ENCODE measurements around the gene CREB3L2.
"Not testable (repeated sequence)": the region's sequence is repeated elsewhere in the genome, so short reads cannot be mapped to it uniquely, and the experiment has no call there.

CREB3L2 gene

DNA sequence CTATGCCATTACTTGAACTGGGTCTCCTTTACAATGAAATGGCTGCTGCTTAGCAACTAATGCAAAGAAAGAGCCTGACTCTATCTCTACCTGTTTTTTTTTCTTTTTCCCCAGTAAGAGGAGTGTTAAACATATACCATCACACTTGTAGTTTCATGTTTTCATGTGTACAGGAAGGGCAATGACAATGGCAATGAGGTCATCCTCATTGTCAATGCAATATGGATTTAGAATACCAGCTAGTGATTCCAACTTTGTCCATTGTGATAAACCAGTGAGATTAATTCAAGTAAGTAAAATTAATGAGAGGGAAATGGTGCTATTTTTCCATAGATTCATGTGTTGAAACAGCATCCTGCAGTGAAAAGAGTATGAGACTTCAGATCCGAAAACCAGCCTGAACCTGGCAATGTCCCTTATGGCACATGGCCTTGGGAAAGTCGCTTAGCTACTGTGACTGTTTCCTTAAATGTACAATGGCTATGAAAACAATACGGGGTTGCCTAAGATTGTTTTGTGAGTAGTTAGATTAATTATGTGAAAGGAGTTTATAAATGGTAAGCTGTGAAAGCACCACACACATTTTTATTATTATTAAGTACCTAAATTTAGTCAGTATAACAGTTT lies 166.3 kb downstream of the CREB3L2 start:
- no peak for DNase-seq (ENCODE audit: low spot score)

DNA sequence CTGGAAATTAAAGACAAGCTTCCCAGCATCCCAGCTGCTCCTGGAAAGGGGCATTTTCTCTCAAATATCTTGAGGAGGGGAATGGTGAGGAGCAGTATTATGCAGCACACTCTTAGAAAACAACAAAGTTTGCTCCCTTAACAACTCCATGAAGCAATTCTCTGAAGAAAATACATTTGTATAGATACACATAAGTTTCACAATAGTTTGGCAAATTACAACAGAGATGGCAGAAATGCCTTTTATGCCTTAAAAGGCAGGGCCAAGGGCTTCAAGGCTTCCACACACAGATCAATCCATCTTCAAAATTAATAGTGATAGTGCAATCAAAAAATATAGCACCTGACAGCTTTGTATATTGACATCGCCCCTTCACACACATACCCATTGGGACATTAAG lies 167.3 kb downstream of the CREB3L2 start:
- DNase-seq (ENCODE audit: low spot score), result no peak

- not testable (repeated sequence) for DNase-seq (ENCODE audit: low spot score)
Observed at GRCh38 chr7:137832990-137833389, 168.9 kb downstream of the CREB3L2 start.

- no peak for DNase-seq (ENCODE audit: low spot score)
Observed at GRCh38 chr7:137832382-137832781, 169.5 kb downstream of the CREB3L2 start.

- not testable (repeated sequence) for DNase-seq (ENCODE audit: low spot score)
Observed at GRCh38 chr7:137831555-137831954, 170.3 kb downstream of the CREB3L2 start.

DNA sequence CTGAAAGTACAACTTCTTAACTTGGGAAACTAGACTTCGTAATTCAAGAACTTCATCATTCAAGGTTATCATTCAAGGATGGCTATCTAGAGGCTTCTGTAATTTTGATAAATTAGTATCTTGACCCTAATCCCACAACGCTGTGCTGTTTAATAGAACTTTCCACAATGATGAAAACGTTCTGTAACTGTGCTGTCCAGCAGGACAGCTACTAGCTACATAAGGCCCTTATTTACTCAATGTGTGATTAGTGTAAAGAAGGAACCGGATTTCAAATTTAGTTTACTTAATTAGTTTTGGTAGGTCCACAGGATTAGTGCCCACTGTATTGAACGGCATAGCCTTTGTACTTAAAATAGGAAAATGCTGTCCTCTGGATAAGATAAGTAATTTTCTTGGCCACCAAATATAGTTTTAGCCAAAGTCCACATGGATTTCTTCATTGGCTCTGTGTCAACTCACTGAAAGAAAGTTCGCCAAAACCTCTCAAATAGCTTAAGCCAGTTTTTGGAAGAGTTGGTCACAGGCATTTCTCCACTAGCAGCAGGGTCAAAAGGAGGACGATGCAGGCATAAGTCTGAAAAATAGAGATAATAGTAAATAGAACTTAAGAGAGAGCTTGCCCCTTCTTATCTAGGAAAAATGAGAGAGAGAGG lies 172.4 kb downstream of the CREB3L2 start:
- no peak for DNase-seq (ENCODE audit: low spot score)

DNA sequence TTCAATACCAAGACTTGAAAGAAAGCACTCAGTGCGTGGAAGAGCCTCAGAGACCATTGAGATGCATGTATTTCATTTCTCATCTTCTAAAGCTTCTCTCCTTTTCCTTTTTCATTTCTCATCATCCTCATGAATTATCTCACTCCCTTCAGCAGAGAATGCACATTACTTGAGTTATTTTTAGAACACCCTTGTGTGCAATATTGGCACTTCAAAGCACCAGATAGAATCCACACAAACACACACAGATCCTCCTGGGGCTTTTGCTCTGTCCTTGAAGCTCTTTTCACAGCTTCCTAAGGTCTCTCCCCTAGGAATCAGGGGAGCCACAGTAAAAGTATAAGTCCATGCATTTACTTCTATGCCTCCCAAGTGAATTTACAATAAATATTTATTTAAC lies 173.4 kb downstream of the CREB3L2 start:
- DNase-seq (ENCODE audit: low spot score), result no peak

- DNase-seq (ENCODE audit: low spot score), result no peak
Observed at GRCh38 chr7:137825489-137825888, 176.4 kb downstream of the CREB3L2 start.

Data from CD4-positive, alpha-beta T cell treated with Interleukin-15 for 4 hours (primary cell).